ENCODE measurements around the gene EEF1AKMT4.

Gene EEF1AKMT4

GRCh38 chr3:184230081-184230602 lies 19.3 kb upstream of the EEF1AKMT4 start:
- Histone ChIP-seq H3K4me3 (replicated peaks; ENCODE audit: insufficient read depth, low read length) (no peak overlapping the region), H3K27ac (replicated peaks) (no peak overlapping the region), H3K27me3 (ENCODE audit: insufficient read depth, poor library complexity, severe bottlenecking) (peaks cover 42% of the 10 kb centered on the region)
- TF ChIP-seq POLR2AphosphoS5 (IDR thresholded peaks at IDR 0.05; ENCODE audit: low read depth) (no peak), GABPA (IDR thresholded peaks at IDR 0.05; ENCODE audit: low read depth) (no peak), SPI1 (IDR thresholded peaks at IDR 0.05; ENCODE audit: borderline replicate concordance, low read depth) (no peak)
- TF ChIP-seq, protein P1, sequence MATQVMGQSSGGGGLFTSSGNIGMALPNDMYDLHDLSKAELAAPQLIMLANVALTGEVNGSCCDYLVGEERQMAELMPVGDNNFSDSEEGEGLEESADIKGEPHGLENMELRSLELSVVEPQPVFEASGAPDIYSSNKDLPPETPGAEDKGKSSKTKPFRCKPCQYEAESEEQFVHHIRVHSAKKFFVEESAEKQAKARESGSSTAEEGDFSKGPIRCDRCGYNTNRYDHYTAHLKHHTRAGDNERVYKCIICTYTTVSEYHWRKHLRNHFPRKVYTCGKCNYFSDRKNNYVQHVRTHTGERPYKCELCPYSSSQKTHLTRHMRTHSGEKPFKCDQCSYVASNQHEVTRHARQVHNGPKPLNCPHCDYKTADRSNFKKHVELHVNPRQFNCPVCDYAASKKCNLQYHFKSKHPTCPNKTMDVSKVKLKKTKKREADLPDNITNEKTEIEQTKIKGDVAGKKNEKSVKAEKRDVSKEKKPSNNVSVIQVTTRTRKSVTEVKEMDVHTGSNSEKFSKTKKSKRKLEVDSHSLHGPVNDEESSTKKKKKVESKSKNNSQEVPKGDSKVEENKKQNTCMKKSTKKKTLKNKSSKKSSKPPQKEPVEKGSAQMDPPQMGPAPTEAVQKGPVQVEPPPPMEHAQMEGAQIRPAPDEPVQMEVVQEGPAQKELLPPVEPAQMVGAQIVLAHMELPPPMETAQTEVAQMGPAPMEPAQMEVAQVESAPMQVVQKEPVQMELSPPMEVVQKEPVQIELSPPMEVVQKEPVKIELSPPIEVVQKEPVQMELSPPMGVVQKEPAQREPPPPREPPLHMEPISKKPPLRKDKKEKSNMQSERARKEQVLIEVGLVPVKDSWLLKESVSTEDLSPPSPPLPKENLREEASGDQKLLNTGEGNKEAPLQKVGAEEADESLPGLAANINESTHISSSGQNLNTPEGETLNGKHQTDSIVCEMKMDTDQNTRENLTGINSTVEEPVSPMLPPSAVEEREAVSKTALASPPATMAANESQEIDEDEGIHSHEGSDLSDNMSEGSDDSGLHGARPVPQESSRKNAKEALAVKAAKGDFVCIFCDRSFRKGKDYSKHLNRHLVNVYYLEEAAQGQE (IDR thresholded peaks at IDR 0.05; ENCODE audit: insufficient replicate concordance, low read depth) = no peak
- TF ChIP-seq, protein P2, sequence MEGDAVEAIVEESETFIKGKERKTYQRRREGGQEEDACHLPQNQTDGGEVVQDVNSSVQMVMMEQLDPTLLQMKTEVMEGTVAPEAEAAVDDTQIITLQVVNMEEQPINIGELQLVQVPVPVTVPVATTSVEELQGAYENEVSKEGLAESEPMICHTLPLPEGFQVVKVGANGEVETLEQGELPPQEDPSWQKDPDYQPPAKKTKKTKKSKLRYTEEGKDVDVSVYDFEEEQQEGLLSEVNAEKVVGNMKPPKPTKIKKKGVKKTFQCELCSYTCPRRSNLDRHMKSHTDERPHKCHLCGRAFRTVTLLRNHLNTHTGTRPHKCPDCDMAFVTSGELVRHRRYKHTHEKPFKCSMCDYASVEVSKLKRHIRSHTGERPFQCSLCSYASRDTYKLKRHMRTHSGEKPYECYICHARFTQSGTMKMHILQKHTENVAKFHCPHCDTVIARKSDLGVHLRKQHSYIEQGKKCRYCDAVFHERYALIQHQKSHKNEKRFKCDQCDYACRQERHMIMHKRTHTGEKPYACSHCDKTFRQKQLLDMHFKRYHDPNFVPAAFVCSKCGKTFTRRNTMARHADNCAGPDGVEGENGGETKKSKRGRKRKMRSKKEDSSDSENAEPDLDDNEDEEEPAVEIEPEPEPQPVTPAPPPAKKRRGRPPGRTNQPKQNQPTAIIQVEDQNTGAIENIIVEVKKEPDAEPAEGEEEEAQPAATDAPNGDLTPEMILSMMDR (IDR thresholded peaks at IDR 0.05; ENCODE audit: insufficient read depth, low read length) = no peak
- DNase-seq (ENCODE audit: low read depth in 1 of 2, low spot score in 1 of 2) = no peak

DNA sequence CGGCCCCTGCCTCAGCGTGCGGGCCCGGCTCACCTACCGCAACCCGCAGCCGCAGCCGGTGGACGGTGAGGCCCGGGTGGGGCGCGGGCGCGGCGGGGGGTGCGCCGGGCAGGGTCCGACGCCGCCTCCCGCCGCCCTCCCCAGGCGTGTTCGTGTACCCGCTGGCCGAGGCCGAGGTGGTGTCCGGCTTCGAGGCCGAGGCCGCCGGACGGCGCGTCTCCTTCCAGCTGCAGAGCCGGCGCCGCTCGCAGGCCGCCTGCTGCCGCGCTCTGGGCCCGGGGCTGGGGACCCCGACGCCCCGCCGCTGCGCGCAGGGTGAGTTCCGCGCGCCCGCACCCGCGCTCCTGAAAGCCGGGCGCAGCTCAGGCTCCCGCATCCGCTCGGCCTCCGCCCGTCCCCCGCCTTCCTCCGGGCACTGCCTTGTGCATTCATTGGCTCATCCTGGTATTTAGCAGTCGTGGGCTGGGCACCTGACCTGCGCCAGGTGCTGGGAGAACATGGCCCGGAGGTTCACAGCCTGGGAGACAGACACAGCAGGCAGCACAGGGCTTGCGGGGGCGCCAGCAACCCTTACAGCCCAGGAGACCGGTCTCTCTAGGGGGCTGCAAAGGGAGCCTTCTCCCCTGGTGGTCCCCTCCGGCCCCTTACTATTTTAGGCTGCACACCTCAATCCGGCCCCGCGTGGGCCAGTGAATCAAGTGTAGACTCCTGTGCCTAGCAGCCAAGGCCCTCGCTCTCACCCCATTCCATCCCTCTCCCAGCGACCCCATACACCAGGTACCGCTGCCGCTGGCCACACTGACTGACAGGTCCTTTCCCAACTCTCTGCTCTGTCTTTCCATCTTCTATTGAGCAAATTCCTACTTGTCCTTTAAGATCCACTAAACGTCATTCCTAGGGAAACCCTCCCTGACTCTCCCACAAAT lies 18.6 kb upstream of the EEF1AKMT4 start:
- Histone ChIP-seq H3K4me3 (replicated peaks; ENCODE audit: insufficient read depth, low read length) (no peak overlapping the region), H3K27ac (replicated peaks) (no peak overlapping the region), H3K27me3 (ENCODE audit: insufficient read depth, poor library complexity, severe bottlenecking) (peaks cover 42% of the 10 kb centered on the region)
- TF ChIP-seq POLR2AphosphoS5 (IDR thresholded peaks at IDR 0.05; ENCODE audit: low read depth) (no peak), GABPA (IDR thresholded peaks at IDR 0.05; ENCODE audit: low read depth) (no peak), SPI1 (IDR thresholded peaks at IDR 0.05; ENCODE audit: borderline replicate concordance, low read depth) (no peak)
- TF ChIP-seq, protein P1 (IDR thresholded peaks at IDR 0.05; ENCODE audit: insufficient replicate concordance, low read depth) = no peak
- TF ChIP-seq, protein P2 (IDR thresholded peaks at IDR 0.05; ENCODE audit: insufficient read depth, low read length) = no peak
- no peak for DNase-seq (ENCODE audit: low read depth in 1 of 2, low spot score in 1 of 2)

DNA sequence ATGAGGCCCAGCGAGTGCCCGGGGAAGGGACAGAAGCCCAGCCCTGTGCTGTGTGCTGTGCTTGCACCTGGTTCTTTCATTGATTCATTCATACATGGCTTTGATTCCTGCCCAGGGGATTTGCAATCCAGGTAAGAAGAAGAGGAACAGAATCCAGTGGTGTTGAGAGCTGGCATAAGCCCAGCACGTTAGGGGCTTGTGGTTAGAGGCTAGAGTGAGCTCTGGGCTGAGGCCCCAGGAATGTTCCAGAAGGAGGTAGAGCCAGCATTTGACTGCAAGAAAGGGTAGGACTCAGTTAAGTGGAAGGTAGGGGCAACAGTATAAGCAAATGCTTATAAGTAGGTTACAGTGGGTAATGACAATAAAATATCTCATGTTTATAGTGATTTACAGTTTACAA lies 17.8 kb upstream of the EEF1AKMT4 start:
- no peak overlapping the region for H3K27ac ChIP-seq (replicated peaks)
- H3K27me3 ChIP-seq (ENCODE audit: insufficient read depth, poor library complexity, severe bottlenecking) = peaks cover 41% of the 10 kb centered on the region

More for the DNA sequence above, 17.8 kb upstream of the EEF1AKMT4 start:
- no peak overlapping the region for H3K4me3 ChIP-seq (replicated peaks; ENCODE audit: insufficient read depth, low read length)
- TF ChIP-seq POLR2AphosphoS5 (IDR thresholded peaks at IDR 0.05; ENCODE audit: low read depth) (no peak), GABPA (IDR thresholded peaks at IDR 0.05; ENCODE audit: low read depth) (no peak), SPI1 (IDR thresholded peaks at IDR 0.05; ENCODE audit: borderline replicate concordance, low read depth) (no peak)
- TF ChIP-seq, protein P2 (IDR thresholded peaks at IDR 0.05; ENCODE audit: insufficient read depth, low read length) = no peak
- TF ChIP-seq, protein P1 (IDR thresholded peaks at IDR 0.05; ENCODE audit: insufficient replicate concordance, low read depth) = no peak
- no peak for DNase-seq (ENCODE audit: low read depth in 1 of 2, low spot score in 1 of 2)
